Smooth muscle cell of the brain vasculature (primary cell): Measurements from ENCODE around the gene SLC24A3.

Source experiments
- DNase-seq: peaks from one replicate; pipeline ENCODE4 v3.0.0-alpha.2; 2012; ENCODE audit warnings: low read depth, low spot score

SLC24A3 gene

GRCh38 chr20:19241440-19241839, 29.0 kb downstream of the SLC24A3 start:
- no peak for DNase-seq

- no peak for DNase-seq
Measured at GRCh38 chr20:19244291-19244690, 31.8 kb downstream of the SLC24A3 start.

- DNase-seq = no peak
Measured at GRCh38 chr20:19249106-19249879, 36.9 kb downstream of the SLC24A3 start.

GRCh38 chr20:19250346-19250745, 37.9 kb downstream of the SLC24A3 start:
- DNase-seq = no peak

- DNase-seq = no peak
Measured at GRCh38 chr20:19251506-19251905, 39.1 kb downstream of the SLC24A3 start.

- no peak for DNase-seq
Measured at GRCh38 chr20:19251958-19252357, 39.5 kb downstream of the SLC24A3 start.

GRCh38 chr20:19252451-19253120, 40.1 kb downstream of the SLC24A3 start:
- no peak for DNase-seq

GRCh38 chr20:19253316-19253715, 40.9 kb downstream of the SLC24A3 start:
- DNase-seq = no peak

- DNase-seq = no peak
Measured at GRCh38 chr20:19253916-19254820, 41.7 kb downstream of the SLC24A3 start.

GRCh38 chr20:19254956-19255355, 42.5 kb downstream of the SLC24A3 start:
- no peak for DNase-seq

GRCh38 chr20:19256085-19256484, 43.6 kb downstream of the SLC24A3 start:
- no peak for DNase-seq

GRCh38 chr20:19256906-19257595, 44.6 kb downstream of the SLC24A3 start:
- no peak for DNase-seq

GRCh38 chr20:19257865-19258264, 45.4 kb downstream of the SLC24A3 start:
- no peak for DNase-seq

GRCh38 chr20:19259141-19259591, 46.7 kb downstream of the SLC24A3 start:
- DNase-seq = no peak

- no peak for DNase-seq
Measured at GRCh38 chr20:19260412-19261090, 48.1 kb downstream of the SLC24A3 start.

GRCh38 chr20:19264191-19264590, 51.7 kb downstream of the SLC24A3 start:
- no peak for DNase-seq

GRCh38 chr20:19265646-19266374, 53.4 kb downstream of the SLC24A3 start:
- DNase-seq = no peak

- DNase-seq = no peak
Measured at GRCh38 chr20:19268426-19268825, 56.0 kb downstream of the SLC24A3 start.

GRCh38 chr20:19269737-19270340, 57.4 kb downstream of the SLC24A3 start:
- no peak for DNase-seq
